Activated CD8-positive, alpha-beta memory T cell treated with anti-CD3 and anti-CD28 coated beads for 1 hour (primary cell): ENCODE data around the gene SFMBT2.

Source experiments
- DNase-seq, 2 donors: peaks; one replicate each; pipeline ENCODE4 v3.0.0-alpha.2; 2020; ENCODE audit warnings: low read depth in 1 of 2; ENCODE audit errors: extremely low read depth in 1 of 2

Gene SFMBT2

GRCh38 chr10:7426349-7426748 is 15.5 kb upstream of the SFMBT2 start:
- no peak for DNase-seq

GRCh38 chr10:7425691-7426090 is 14.9 kb upstream of the SFMBT2 start:
- no peak for DNase-seq

- DNase-seq = no peak
These were observed 14.1 kb upstream of the SFMBT2 start for GRCh38 chr10:7424919-7425318.

GRCh38 chr10:7424315-7424714 is 13.5 kb upstream of the SFMBT2 start:
- DNase-seq = no peak

- no peak for DNase-seq
These were observed 12.7 kb upstream of the SFMBT2 start for GRCh38 chr10:7423521-7423920.

- no peak for DNase-seq
These were observed 10.7 kb upstream of the SFMBT2 start for GRCh38 chr10:7421526-7421925.

GRCh38 chr10:7419998-7420397 is 9.2 kb upstream of the SFMBT2 start:
- DNase-seq = no peak

GRCh38 chr10:7417807-7418206 is 7.0 kb upstream of the SFMBT2 start:
- no peak for DNase-seq

GRCh38 chr10:7417103-7417623 is 6.3 kb upstream of the SFMBT2 start:
- no peak for DNase-seq

GRCh38 chr10:7414766-7415165 is 3.9 kb upstream of the SFMBT2 start:
- no peak for DNase-seq

GRCh38 chr10:7412928-7413282 is 2.1 kb upstream of the SFMBT2 start:
- DNase-seq = no peak

- DNase-seq = no peak
These were observed 1.5 kb upstream of the SFMBT2 start for GRCh38 chr10:7412237-7412927.

GRCh38 chr10:7411671-7412128 is 866 bp upstream of the SFMBT2 start:
- no peak for DNase-seq

GRCh38 chr10:7410301-7410861 is 453 bp downstream of the SFMBT2 start:
- no peak for DNase-seq

- DNase-seq = no peak
These were observed 1.1 kb downstream of the SFMBT2 start for GRCh38 chr10:7409732-7410168.

GRCh38 chr10:7409045-7409731 is 1.6 kb downstream of the SFMBT2 start:
- DNase-seq = no peak

GRCh38 chr10:7408291-7409044 is 2.4 kb downstream of the SFMBT2 start:
- DNase-seq = no peak

- no peak for DNase-seq
These were observed 3.2 kb downstream of the SFMBT2 start for GRCh38 chr10:7407368-7408290.

GRCh38 chr10:7406712-7407333 is 4.0 kb downstream of the SFMBT2 start:
- no peak for DNase-seq

- DNase-seq = no peak
These were observed 5.2 kb downstream of the SFMBT2 start for GRCh38 chr10:7405637-7406036.
